Bronchial epithelial cell (primary cell): Measurements from ENCODE around the gene CLPSL1. TPM values are rescaled to one million over a fixed set of nuclear protein-coding genes. Genes with fewer than 3 reads are reported as not detected.
"Not testable (repeated sequence)": the region's sequence is repeated elsewhere in the genome, so short reads cannot be mapped to it uniquely, and the experiment has no call there.

Experiments
- DNase-seq: peaks from one replicate; pipeline ENCODE4 v3.0.0-alpha.2; 2010; ENCODE audit warnings: low read depth
- FAIRE-seq: peaks from 2 replicates; lab custom pipeline; 2011; peaks lifted over from hg19 to GRCh38; lab: Jason Lieb, UNC
- H3K27me3 ChIP-seq: 2 replicates; pipeline ENCODE4 v1.5.1; 2011; ENCODE audit warnings: low read length; ENCODE audit not compliant: control insufficient read depth, insufficient read depth
- H3K36me3 ChIP-seq: 2 replicates; pipeline ENCODE4 v1.5.1; 2011; ENCODE audit warnings: low read length; ENCODE audit not compliant: control insufficient read depth, insufficient read depth
- H3K4me3 ChIP-seq: 2 replicates; pipeline ENCODE4 v1.5.1; 2011; ENCODE audit warnings: mild to moderate bottlenecking, low read depth, low read length, control low read depth
- total RNA-seq: library from RNA; depleted of rRNA; stranded (reverse); fragments of >200 nt; gene quantifications from 2 replicates; pipeline ENCODE4 v1.2.1, GENCODE V29; 2014
- TF ChIP-seq, protein P1 (sequence below): IDR thresholded peaks from 2 replicates; pipeline ENCODE4 v1.5.1; 2011; ENCODE audit warnings: mild to moderate bottlenecking, moderate library complexity, low read length, control low read depth, inconsistent platforms; ENCODE audit not compliant: insufficient read depth, severe bottlenecking

Gene CLPSL1, protein sequence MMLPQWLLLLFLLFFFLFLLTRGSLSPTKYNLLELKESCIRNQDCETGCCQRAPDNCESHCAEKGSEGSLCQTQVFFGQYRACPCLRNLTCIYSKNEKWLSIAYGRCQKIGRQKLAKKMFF
- total RNA-seq: not detected in 2 replicates

DNA sequence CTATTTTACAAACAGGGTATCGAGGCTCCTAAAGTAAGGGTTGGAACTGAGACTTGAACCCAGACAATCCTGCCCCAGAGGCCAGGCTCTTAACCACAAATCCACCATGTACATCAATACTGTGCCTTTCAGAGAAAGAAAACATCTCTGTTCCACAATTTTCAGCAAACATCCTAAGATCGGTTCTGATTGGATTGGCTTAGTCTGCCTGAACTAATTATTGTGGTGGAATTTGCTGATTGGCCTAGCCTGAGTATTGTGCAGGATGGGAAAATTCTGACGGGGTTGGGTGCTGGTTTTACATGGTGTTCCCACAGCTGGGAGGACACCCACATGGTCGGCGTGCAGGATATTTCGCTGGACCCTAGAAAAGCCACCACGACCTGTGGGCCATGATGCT lies at the start of gene CLPSL1:
CLPSL1 (plus strand) TSS at position 301 of the 400 bp plus-strand sequence; CDS start at position 393, 92 bp downstream.
- Histone ChIP-seq H3K27me3 (peaks cover 1% of the 10 kb centered on the region), H3K4me3 (no peak within 1 kb of the TSS), H3K36me3 (no peaks in the 10 kb centered on the region)
- FAIRE-seq (no peak), DNase-seq (no peak)
- TF ChIP-seq, protein P1, sequence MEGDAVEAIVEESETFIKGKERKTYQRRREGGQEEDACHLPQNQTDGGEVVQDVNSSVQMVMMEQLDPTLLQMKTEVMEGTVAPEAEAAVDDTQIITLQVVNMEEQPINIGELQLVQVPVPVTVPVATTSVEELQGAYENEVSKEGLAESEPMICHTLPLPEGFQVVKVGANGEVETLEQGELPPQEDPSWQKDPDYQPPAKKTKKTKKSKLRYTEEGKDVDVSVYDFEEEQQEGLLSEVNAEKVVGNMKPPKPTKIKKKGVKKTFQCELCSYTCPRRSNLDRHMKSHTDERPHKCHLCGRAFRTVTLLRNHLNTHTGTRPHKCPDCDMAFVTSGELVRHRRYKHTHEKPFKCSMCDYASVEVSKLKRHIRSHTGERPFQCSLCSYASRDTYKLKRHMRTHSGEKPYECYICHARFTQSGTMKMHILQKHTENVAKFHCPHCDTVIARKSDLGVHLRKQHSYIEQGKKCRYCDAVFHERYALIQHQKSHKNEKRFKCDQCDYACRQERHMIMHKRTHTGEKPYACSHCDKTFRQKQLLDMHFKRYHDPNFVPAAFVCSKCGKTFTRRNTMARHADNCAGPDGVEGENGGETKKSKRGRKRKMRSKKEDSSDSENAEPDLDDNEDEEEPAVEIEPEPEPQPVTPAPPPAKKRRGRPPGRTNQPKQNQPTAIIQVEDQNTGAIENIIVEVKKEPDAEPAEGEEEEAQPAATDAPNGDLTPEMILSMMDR: no peak

DNA sequence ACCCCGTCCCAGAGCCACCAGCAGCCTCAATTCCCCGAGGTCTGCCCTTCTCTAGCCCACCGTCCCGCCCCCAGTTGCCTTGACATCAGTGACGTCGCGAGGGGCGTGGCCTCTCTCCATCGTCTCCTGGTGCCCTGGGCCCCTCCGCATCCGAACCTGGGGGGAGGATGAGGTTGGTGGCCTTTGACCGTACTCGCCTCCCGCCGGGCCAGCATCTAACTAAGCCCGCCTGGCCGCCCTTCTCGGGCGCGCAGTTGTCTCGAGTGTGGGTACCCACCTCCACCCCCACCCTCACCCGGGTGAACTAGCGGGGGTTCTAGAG lies 49.4 kb upstream of the CLPSL1 start:
- TF ChIP-seq, protein P1: no peak
- no peaks in the 10 kb centered on the region for H3K36me3 ChIP-seq
- no peaks in the 10 kb centered on the region for H3K27me3 ChIP-seq
- FAIRE-seq (no peak), DNase-seq (peak; percentile 47)
- H3K4me3 ChIP-seq: peak overlapping the region; percentile 47

DNA sequence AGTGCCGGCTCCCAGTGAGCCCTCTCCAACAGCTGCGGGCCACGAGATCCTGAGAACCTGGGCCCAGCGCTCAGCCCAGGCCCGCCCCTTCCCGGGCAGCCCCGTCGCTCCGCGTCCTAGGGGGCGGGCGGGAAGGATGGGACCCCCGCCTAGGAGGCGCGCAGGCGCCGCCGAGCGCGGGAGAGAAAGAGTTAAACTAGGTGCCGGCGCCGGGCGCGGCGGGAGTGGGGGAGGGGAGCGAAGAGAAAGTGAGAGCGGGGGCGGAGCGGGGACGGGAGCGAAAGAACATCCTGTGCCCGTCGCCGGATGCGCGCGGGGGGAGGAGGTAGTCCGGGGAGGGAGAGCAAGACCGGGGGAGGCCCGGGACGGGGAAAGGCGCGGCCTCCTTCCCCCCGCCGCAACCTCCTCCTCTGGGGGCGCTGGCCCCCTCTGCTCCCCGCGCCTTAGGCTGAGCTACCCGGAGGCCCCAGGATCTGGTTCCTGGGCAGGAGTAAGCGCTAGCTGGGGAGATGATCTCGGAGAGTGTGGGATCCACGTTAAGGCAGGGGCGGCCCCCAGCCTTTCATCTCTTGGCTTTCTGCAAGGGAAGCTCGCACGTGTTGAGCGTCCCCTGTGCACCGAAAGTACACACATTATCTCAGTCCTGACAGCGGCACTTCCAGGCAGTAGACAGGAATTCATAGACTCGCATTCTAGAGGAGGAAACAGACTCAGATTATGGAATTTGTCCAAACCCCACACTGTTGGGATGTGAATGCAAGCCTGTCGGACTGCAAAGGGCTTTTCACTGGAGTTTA lies 48.9 kb upstream of the CLPSL1 start:
- DNase-seq (peak; percentile 79), FAIRE-seq (no peak)
- H3K4me3 ChIP-seq: peak overlapping the region; percentile 47
- no peaks in the 10 kb centered on the region for H3K36me3 ChIP-seq
- TF ChIP-seq, protein P1: no peak
- no peaks in the 10 kb centered on the region for H3K27me3 ChIP-seq

DNA sequence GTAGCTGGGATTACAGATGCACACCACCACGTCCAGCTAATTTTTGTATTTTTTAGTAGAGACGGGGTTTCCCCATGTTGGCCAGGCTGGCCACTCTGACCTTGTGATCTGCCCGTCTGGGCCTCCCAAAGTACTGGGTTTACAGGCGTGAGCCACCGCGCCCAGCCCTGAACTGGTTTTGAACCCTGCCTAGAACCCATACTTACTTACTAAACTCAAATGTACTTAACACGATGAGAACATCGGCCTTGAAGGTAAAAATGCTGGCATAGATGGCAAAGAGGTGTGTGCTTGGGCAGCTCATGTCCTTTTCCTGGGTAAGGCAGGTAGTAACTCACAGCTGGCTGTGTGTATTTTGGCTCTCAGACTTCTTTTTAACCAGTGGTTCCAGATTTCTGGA lies 47.2 kb upstream of the CLPSL1 start:
- Histone ChIP-seq H3K27me3 (no peaks in the 10 kb centered on the region), H3K36me3 (no peaks in the 10 kb centered on the region), H3K4me3 (no peak overlapping the region)
- TF ChIP-seq, protein P1: no peak
- FAIRE-seq: no peak
- DNase-seq: no peak

DNA sequence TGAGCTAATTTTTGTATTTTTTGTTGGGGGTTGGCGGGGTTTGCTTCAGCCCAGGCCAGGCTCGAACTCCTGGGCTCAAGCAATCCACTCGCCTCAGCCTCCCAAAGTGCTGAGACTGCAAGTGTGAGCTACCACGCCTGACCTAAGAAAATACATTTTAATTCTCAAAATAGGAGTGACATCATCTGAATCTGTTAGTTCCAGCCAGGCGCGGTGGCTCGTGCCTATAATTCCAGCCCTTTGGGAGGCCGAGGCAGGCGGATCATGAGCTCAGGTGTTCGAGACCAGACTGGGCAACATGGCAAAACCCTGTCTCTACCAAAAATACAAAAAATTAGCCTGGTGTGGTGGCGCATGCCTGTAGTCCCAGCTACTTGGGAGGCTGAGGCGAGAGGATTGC lies 46.5 kb upstream of the CLPSL1 start:
- not testable (repeated sequence) for DNase-seq, FAIRE-seq, H3K27me3 ChIP-seq, H3K4me3 ChIP-seq, H3K36me3 ChIP-seq

DNA sequence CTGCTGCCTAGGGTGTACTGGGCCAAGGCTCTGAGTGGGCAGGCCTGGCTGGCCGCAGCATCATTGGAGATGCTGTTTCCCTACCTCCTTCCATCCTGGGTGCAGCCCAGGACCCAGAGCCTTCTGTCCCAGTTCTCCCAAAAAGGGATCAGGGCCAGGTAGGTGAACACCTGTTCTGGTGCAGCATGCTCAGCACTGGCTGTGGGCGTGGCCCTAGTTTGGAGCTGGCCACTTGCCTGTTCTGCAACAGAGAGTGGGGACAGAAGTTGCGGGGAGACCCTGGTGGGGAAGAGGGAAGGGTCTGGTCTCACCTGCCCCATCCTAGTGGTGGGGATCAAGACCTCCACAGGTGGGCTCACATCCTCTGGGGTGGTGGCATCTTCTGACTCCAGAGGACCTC lies 45.4 kb upstream of the CLPSL1 start:
- no peak for FAIRE-seq

More for the DNA sequence above, 45.4 kb upstream of the CLPSL1 start:
- Histone ChIP-seq H3K27me3 (no peaks in the 10 kb centered on the region), H3K4me3 (no peak overlapping the region), H3K36me3 (no peaks in the 10 kb centered on the region)
- DNase-seq: no peak
- TF ChIP-seq, protein P1: no peak
